Activated naive CD4-positive, alpha-beta T cell treated with anti-CD3 and anti-CD28 coated beads for 36 hours (primary cell): ENCODE data around the gene MOB2. TPM values are rescaled to one million over a fixed set of nuclear protein-coding genes. Genes with fewer than 3 reads are reported as not detected.

Experiments used
- CTCF ChIA-PET: fragments of 350-600 bp; sonication (Branson Sonifier 250); formaldehyde crosslinking; loops from one replicate; lab custom pipeline; 2021; ENCODE audit warnings: antibody characterized with exemption; lab: Charles Lee
- DNase-seq: peaks from one replicate; pipeline ENCODE4 v3.0.0-alpha.2; 2020
- H3K27ac Mint-ChIP-seq: one replicate; pipeline ENCODE4 v1.8.0; 2021; ENCODE audit warnings: mild to moderate bottlenecking, mixed read lengths
- H3K27me3 Mint-ChIP-seq: one replicate; pipeline ENCODE4 v1.8.0; 2021; ENCODE audit warnings: low read depth, mixed read lengths
- H3K36me3 Mint-ChIP-seq: one replicate; pipeline ENCODE4 v1.8.0; 2021; ENCODE audit warnings: low read depth, mixed read lengths
- H3K4me1 Mint-ChIP-seq: one replicate; pipeline ENCODE4 v1.8.0; 2021; ENCODE audit warnings: low read depth, mixed read lengths
- H3K4me3 Mint-ChIP-seq: one replicate; pipeline ENCODE4 v1.8.0; 2021; ENCODE audit warnings: mild to moderate bottlenecking, moderate library complexity, mixed read lengths
- H3K9me3 Mint-ChIP-seq: one replicate; pipeline ENCODE4 v1.8.0; 2021; ENCODE audit warnings: mixed read lengths
- intact Hi-C: fragments of 100-400 bp; cut with micrococcal nuclease; formaldehyde crosslinking; loops from one replicate; pipeline ENCODE4 v1.15.1; 2023
- total RNA-seq, 2 experiments: library from RNA; stranded (reverse); gene quantifications; one replicate each; pipeline ENCODE4 v1.2.3, GENCODE V29; 2021

MOB2 gene
- total RNA-seq, 2 experiments from 2014 or later, result 12.4 to 14.1 TPM

DNA sequence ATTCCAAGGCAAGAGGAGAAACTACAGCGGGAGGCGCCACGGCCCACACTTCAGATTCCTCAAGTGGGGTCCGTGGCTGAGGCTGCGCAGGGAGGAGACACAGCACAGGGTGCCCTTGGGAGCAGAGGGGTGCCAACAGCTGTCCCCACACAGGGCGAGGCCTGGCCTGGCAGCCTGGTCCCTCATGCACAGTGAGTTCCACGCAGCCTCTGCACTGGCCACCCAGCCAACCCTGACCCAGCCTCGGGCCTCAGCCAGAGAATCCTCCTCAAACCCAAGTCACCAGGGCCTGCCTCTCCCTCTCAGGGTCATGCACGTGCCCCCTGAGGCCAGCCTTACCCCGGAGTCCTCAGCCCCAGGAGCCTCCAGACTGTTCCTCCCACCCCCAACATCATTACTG lies 22.4 kb upstream of the MOB2 start:
- no peak overlapping the region for H3K27ac Mint-ChIP-seq
- no peak overlapping the region for H3K4me3 Mint-ChIP-seq
- CTCF ChIA-PET, result interaction anchor here (1.3 kb wide), 1 partner anchor 66 kb away, joined by 3 read pairs; no protein-coding TSS in a partner anchor
- intact Hi-C loops, result no loop called here
- H3K36me3 Mint-ChIP-seq, result no peaks in the 10 kb centered on the region
- no peak for DNase-seq
- no peaks in the 10 kb centered on the region for H3K9me3 Mint-ChIP-seq
- peaks cover 33% of the 10 kb centered on the region for H3K4me1 Mint-ChIP-seq
- H3K27me3 Mint-ChIP-seq, result no peaks in the 10 kb centered on the region

DNA sequence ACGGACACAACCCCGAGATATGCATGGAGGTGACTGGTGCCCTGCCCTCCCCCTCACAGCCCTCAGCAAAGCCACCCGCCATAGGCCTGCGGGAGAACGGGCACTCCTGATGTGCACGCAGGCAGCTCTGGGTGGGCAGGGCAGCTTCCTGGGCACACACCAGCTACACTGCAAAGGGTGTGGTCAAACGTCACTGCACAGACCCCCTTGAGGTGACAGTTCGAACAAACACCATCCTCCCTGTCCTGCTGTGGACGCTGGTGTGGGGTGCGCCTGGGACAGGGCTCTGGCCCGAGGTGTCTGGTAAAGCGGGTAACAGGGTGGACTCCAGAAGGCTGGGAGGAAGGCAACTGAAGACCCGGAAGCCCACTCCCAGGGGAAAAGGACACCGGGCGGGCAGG lies 21.9 kb upstream of the MOB2 start:
- no peaks in the 10 kb centered on the region for H3K36me3 Mint-ChIP-seq
- intact Hi-C loops, result no loop called here
- no peaks in the 10 kb centered on the region for H3K27me3 Mint-ChIP-seq
- no peak overlapping the region for H3K4me3 Mint-ChIP-seq
- DNase-seq, result no peak
- CTCF ChIA-PET, result interaction anchor here (1.3 kb wide), 1 partner anchor 66 kb away, joined by 3 read pairs; no protein-coding TSS in a partner anchor
- H3K9me3 Mint-ChIP-seq, result no peaks in the 10 kb centered on the region
- no peak overlapping the region for H3K27ac Mint-ChIP-seq
- peaks cover 31% of the 10 kb centered on the region for H3K4me1 Mint-ChIP-seq

DNA sequence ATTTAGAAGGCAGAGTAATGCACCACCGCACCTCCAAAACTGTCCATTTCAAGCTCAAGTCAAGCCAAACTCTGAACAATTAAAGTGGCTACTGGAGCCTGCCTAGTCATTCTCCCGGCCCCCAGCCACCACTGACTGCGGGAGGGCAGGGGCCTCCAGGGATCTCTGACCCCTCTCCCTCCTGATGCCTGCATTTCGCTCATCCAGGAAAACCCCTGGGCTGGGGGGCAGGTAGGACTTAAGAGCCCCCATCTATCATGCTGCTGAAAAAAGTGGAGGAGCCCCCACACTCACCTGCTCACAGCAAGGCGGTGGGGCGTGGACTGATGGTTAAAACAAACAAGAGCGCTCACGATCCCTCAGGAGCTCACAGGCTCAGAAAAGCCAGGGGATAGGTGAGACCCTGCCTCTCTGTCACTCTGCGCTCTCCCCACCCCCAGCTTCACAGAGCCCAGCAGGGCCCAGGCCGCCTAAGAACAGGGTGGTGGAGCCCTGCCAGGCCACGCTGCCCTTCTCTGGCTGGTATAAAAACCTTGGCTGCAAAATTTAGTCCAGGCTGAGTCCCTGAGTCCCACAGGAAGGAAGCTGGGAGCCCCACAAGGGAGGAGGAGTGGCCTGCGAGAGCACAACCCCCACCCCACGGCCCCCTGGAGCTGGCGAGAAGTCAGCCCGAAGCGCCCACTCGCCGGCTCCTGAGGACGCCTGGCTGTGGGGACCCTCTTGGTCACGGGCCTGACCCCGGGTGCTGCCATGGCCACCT lies 21.0 kb upstream of the MOB2 start:
- H3K36me3 Mint-ChIP-seq, result no peaks in the 10 kb centered on the region
- CTCF ChIA-PET, result interaction anchor here (0.5 to 1.3 kb wide), 2 partner anchors 67 to 1370 kb away, joined by 3 read pairs; no protein-coding TSS in a partner anchor

DNA sequence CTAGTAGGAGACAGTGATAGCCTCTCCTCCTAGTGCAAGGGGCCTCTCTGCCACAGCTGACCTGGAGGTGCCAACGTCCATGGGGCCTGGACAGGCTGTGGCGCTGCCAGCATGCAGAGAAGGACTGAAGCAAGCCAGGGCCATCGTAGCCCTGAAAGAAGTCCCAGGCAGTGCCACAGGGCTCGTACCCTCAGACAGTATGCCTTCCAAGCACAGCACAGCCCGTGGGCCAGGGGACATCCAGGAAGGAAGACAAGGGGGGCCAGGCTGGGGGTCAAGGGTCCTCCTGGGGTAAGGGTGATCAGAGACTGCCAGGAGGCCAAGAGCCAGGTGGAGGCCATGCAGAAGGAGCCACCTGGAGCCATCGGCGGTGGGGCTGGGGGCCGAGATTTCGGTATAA lies 20.4 kb upstream of the MOB2 start:
- CTCF ChIA-PET, result no interaction called here
- H3K27ac Mint-ChIP-seq, result no peak overlapping the region
- no peak for DNase-seq

More for the DNA sequence above, 21.0 kb upstream of the MOB2 start:
- H3K27me3 Mint-ChIP-seq, result no peaks in the 10 kb centered on the region
- DNase-seq, result no peak
- H3K27ac Mint-ChIP-seq, result no peak overlapping the region
- peaks cover 27% of the 10 kb centered on the region for H3K4me1 Mint-ChIP-seq
- H3K4me3 Mint-ChIP-seq, result no peak overlapping the region
- no peaks in the 10 kb centered on the region for H3K9me3 Mint-ChIP-seq
- intact Hi-C loops, result no loop called here

DNA sequence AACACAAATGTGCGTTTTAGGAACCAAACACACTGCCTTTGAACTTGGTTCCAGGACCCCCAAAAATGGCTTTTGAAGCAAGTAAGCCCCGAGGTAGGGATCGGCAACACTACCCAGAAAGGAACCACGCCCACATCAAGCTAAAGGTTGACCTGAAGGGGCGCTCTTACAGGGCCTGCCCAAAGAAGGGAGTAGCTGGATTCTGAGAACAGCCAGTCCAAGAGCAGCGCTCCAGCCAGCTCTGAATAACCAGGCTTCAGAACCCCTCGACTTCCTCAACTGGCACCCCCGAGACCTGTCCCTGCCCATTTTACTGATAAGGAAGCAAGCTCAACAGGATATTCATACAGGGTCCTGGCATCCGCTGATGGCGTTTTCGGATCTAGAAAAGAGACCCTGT lies 18.9 kb upstream of the MOB2 start:
- no peak for DNase-seq
- Mint-ChIP-seq H3K9me3 (no peaks in the 10 kb centered on the region), H3K27ac (no peak overlapping the region), H3K36me3 (peaks cover 4% of the 10 kb centered on the region), H3K4me1 (peaks cover 18% of the 10 kb centered on the region), H3K27me3 (no peaks in the 10 kb centered on the region), H3K4me3 (no peak overlapping the region)
- CTCF ChIA-PET, result no interaction called here
- intact Hi-C loops, result no loop called here

More for the DNA sequence above, 20.4 kb upstream of the MOB2 start:
- Mint-ChIP-seq H3K9me3 (no peaks in the 10 kb centered on the region), H3K4me1 (peaks cover 23% of the 10 kb centered on the region), H3K27me3 (no peaks in the 10 kb centered on the region), H3K4me3 (no peak overlapping the region), H3K36me3 (no peaks in the 10 kb centered on the region)
- intact Hi-C loops, result no loop called here

DNA sequence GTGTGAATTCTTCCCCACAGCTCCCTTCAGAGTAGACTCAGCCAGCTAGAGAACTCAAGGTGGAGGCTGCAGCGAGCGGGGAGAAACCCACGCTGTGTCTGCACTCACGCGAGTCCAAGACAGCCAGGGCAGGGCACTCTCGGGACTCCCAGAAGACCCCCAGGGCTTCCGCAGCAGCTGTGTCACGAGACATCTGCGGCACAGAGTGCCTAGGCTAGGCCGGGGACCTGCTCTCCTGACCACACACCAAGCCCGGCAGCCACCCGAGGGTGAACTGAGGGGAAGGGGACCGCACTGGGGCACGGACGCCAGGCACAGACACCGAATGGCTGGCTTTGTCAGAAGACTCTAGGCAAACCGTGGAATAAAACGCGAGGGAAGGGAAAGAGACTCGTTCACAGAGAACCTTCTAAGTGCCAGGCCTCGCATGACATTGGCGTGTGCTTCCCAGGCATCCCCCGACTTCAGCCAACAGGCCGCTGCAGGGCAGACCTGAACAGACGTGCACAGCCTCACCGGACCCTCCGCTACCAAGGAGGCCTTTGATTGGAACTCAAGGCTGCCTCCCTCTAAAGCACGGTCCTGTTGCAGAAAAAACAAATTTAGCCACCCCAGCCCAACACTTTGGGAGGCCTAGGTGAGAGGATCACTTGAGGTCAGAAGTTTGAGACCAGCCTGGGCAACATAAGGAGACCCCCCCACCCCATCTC lies 18.2 kb upstream of the MOB2 start:
- intact Hi-C loops, result no loop called here
- CTCF ChIA-PET, result no interaction called here
- Mint-ChIP-seq H3K36me3 (peaks cover 4% of the 10 kb centered on the region), H3K4me3 (no peak overlapping the region), H3K27ac (no peak overlapping the region), H3K4me1 (peaks cover 18% of the 10 kb centered on the region), H3K9me3 (no peaks in the 10 kb centered on the region), H3K27me3 (no peaks in the 10 kb centered on the region)
- no peak for DNase-seq

DNA sequence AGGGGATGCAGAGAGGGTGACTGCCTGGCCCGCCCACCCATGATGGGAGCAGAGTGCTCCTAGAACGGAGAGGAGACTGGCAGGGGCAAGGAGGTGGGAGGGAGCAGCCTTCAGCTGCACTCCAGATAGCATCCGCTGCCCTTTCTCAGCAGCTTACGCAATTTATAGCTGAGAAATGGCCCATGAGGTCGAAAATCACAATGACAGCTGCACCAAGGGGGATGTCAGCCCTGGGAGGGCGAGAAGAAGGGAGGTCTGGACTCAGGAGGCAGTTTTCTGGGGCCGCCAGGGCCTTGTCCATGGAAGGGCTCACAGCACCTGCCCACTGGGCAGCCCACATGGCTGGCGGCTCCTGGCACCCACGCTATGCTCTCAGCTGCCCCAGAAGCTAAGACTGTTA lies 17.6 kb upstream of the MOB2 start:
- Mint-ChIP-seq H3K4me1 (peaks cover 12% of the 10 kb centered on the region), H3K36me3 (peaks cover 4% of the 10 kb centered on the region), H3K4me3 (no peak overlapping the region), H3K27ac (no peak overlapping the region), H3K9me3 (no peaks in the 10 kb centered on the region), H3K27me3 (no peaks in the 10 kb centered on the region)
- no peak for DNase-seq
- intact Hi-C loops, result no loop called here
- CTCF ChIA-PET, result interaction anchor here (0.8 kb wide), 1 partner anchor 21 kb away, joined by 3 read pairs; no protein-coding TSS in a partner anchor

DNA sequence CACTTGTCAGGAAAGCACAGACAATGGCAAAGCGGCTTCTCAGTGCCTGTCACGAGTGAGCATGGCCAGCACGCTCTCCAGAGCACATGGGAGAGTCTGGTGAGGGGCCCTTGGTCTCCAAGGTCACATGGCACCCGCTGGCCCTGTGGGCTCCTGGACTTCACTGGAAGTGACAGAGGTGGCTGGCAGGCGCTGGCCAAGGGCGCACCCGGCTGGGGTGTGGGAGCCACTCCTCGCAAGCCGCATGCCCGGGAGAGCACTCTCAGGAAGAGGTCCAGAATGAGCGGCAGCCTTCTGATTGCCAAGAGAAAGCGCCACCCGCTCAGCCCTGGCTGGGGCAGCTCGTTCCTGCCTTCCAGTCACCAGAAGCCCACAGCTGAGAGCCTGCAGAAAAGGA lies 17.1 kb upstream of the MOB2 start:
- intact Hi-C loops, result no loop called here
- Mint-ChIP-seq H3K9me3 (no peaks in the 10 kb centered on the region), H3K36me3 (peaks cover 7% of the 10 kb centered on the region), H3K27ac (no peak overlapping the region), H3K27me3 (no peaks in the 10 kb centered on the region), H3K4me1 (peaks cover 13% of the 10 kb centered on the region), H3K4me3 (no peak overlapping the region)
- CTCF ChIA-PET, result interaction anchor here (0.8 kb wide), 1 partner anchor 21 kb away, joined by 3 read pairs; no protein-coding TSS in a partner anchor
- DNase-seq, result no peak

DNA sequence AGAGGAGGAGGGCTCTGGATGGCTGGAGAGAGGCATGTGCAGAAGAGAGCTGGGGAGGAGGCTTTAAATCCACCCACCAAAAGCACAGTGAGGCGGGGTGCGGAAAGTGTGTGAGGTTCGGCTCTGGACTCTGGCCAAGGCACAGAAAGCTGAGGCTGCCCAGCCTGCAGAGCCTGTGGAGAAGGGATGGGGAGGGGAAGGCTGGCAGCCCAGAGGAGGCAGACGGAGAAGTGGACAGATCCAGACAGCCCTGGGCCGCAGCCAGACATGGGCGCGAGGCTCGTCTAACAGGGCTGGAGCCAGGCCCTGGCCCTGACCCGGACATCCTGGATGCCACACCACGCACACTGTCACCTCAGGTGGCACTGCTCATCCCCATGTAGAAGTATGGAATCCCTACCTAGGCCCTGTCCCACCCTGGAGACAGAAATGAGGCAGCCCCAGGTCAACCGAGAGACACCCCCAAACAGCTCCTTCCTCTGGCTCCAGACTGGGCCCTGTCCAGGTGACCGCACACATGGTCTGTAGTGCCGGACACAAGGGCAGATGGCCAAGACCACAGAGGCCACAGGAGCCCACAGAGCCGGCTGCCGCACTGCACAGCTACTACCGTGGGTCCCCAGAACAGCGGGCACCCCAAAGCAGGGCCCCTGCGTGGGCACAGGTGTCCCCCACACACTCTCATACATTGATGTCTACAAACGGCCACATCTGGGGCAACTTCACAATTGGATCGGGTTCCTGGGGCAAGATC lies 16.6 kb upstream of the MOB2 start:
- Mint-ChIP-seq H3K27me3 (no peaks in the 10 kb centered on the region), H3K27ac (no peak overlapping the region), H3K36me3 (peaks cover 7% of the 10 kb centered on the region), H3K4me3 (no peak overlapping the region), H3K4me1 (peaks cover 16% of the 10 kb centered on the region), H3K9me3 (no peaks in the 10 kb centered on the region)
- intact Hi-C loops, result no loop called here
- no peak for DNase-seq
- CTCF ChIA-PET, result no interaction called here

DNA sequence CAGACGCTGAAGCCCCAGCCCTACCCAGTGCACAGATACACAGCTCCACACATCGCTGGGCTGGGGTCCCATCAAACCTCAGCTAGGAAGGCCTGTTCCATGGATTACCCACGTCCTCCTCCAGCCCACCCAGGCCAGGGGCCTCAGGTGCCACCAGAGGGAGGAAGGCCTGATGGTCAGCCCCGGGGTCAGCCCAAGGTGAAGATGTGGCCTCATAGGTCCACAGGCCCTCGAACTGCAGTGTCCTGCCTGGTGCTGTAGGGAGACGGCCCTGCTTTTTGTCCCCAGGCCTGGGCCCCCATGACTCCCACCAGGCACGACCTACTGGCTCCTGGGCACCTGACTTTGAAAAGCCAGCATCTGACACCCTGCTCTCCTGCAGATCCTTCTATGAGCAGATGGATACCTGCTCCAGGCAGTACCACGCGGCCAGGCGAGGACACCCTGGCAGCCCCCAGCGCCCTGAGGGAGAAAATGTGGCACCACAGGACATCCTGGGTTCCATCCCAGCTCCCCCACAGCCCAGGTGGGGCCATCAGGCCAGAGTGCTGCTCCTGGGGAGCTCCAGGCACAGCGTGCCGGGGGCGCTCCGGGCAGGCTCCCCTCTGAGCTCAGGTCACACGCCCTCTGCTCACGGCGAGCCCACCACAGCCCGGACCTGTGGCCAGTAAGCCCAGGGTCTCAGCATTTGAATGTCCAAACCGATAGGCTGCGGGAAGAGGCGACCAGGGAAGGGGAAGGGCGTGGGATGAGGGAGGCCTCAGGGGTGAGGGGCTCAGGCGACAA lies 15.8 kb upstream of the MOB2 start:
- CTCF ChIA-PET, result no interaction called here
- intact Hi-C loops, result no loop called here
- Mint-ChIP-seq H3K9me3 (no peaks in the 10 kb centered on the region), H3K4me1 (peaks cover 19% of the 10 kb centered on the region), H3K36me3 (peaks cover 9% of the 10 kb centered on the region), H3K4me3 (no peak overlapping the region), H3K27ac (no peak overlapping the region), H3K27me3 (no peaks in the 10 kb centered on the region)
- no peak for DNase-seq

DNA sequence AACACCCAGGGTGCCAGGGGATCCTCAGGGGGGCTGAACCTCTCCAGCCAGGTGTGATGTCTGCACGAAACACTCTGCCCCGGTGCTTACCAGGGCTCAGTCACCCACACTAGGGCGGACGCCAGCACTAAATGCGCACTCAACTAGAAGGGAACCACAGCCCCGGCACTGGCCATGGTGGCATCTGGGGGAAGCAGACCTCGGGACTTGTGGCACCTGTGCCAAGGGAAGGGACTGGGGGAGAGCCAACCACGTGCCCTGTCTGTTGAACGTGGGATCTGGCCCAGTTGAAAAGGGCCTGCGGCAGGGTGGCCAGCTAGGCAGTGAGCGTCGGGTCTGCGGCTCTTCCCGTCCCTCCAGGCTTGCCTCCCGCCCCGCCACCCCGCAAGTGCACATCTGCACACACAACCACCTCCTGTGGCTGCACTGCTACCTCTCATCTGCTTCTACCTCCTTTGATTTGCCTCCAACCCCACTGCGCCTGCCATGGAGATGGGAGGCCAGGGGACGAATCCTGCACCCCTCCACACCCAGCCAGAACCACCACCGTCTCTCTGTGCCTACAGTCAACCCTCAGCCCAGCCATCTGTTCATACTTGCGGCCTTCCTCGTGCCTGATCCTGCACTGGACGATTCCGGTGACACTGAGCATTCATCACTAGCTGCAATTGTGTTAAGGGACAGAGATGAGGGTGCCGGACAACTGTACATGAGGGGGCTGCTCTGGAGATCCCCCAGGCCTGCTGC lies 15.0 kb upstream of the MOB2 start:
- no peak overlapping the region for H3K27ac Mint-ChIP-seq
- H3K36me3 Mint-ChIP-seq, result peaks cover 10% of the 10 kb centered on the region
- intact Hi-C loops, result no loop called here
- peaks cover 27% of the 10 kb centered on the region for H3K4me1 Mint-ChIP-seq
- no peak overlapping the region for H3K4me3 Mint-ChIP-seq
- no peak for DNase-seq
- H3K9me3 Mint-ChIP-seq, result no peaks in the 10 kb centered on the region
- CTCF ChIA-PET, result no interaction called here
- no peaks in the 10 kb centered on the region for H3K27me3 Mint-ChIP-seq
